Measurements from ENCODE around the gene PTH1R.

The PTH1R gene

DNA sequence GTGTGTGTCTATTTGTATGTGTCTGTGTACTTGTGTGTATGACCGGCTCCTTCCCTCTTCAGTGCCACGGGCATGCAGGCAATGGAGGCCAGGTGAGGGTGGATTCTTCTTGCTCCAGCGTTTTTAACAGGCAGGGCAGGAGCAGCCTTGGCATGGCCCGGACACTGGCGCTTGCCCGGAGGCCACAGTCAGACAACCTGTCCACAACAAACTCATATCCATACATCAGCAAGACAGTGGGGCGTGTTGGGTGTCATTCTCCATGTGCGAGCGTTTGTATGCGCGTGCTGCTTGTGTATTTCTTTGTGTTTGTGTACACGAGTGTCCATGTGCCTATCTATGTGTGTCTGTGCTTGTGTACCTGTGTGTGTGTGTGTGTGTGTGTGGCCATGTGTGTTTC, 29.8 kb downstream of the PTH1R start:
- no peak overlapping the region for H4K91ac ChIP-seq (ENCODE audit: low read length)
- H3K4me3 ChIP-seq (ENCODE audit: insufficient read depth in 1 of 2, low read depth in 1 of 2, low read length in 2 of 2): no peak overlapping the region
- H3K27ac ChIP-seq (ENCODE audit: low read length, poor library complexity, severe bottlenecking): no peak overlapping the region
- no peak overlapping the region for H2BK5ac ChIP-seq (ENCODE audit: low read depth, low read length, poor library complexity, severe bottlenecking)
- no peak overlapping the region for H2BK15ac ChIP-seq (ENCODE audit: low read depth, poor library complexity, severe bottlenecking)
- no peak overlapping the region for H3K14ac ChIP-seq (ENCODE audit: low read length in 2 of 2)
- H3K36me3 ChIP-seq (ENCODE audit: control insufficient read depth in 1 of 2, insufficient read depth in 2 of 2, low read depth in 1 of 2, low read length in 2 of 2): no peaks in the 10 kb centered on the region
- H3K4me1 ChIP-seq (ENCODE audit: control insufficient read depth, insufficient read depth, low read depth, low read length): peaks cover 20% of the 10 kb centered on the region
- no peak overlapping the region for H3K9ac ChIP-seq (ENCODE audit: low read length)
- H2BK120ac ChIP-seq (ENCODE audit: low read depth, low read length): no peak overlapping the region
- H4K8ac ChIP-seq (ENCODE audit: low read length): no peak overlapping the region
- H3K4me2 ChIP-seq (ENCODE audit: low read length, poor library complexity, severe bottlenecking): no peak overlapping the region
- no peak overlapping the region for H2AK5ac ChIP-seq (ENCODE audit: low read length, severe bottlenecking)
- no peak overlapping the region for H2BK12ac ChIP-seq (ENCODE audit: low read length in 2 of 2)
- no peak overlapping the region for H3K4ac ChIP-seq (ENCODE audit: low read depth in 1 of 2, low read length in 2 of 2)
- peaks cover 0 to 18% of the 10 kb centered on the region in 2 experiments for H3K27me3 ChIP-seq (ENCODE audit: control insufficient read depth in 1 of 2, insufficient read depth in 1 of 2, low read length in 2 of 2)
- no peaks in the 10 kb centered on the region for H3K79me1 ChIP-seq (replicated peaks; ENCODE audit: low read length, poor library complexity, severe bottlenecking)
- no peaks in the 10 kb centered on the region for H3K9me3 ChIP-seq (ENCODE audit: control insufficient read depth, low read length)
- H3K18ac ChIP-seq (ENCODE audit: low read depth in 1 of 2, low read length in 2 of 2): no peak overlapping the region
- H3K23ac ChIP-seq (ENCODE audit: low read length in 2 of 2): no peak overlapping the region
- no peak overlapping the region for H2AFZ ChIP-seq (ENCODE audit: low read depth, low read length)
- DNase-seq: no peak
- 84% methylated on average over 9 of the region's 12 CpGs for WGBS

DNA sequence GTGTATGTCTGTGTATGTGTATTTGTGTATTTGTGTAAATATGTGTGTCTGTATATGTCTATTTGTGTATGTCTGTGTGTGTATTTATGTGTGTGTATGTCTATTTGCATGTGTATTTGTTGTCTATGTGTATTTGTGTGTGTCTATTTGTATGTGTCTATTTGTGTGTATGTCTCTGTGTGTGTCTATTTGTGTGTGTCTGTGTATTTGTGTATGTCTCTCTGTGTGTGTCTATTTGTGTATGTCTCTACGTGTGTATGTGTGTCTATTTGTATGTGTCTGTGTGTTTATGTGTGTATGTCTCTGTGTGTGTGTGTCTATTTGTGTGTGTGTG, 30.4 kb downstream of the PTH1R start:
- no peak overlapping the region for H3K18ac ChIP-seq (ENCODE audit: low read depth in 1 of 2, low read length in 2 of 2)
- H3K14ac ChIP-seq (ENCODE audit: low read length in 2 of 2): no peak overlapping the region

GRCh38 chr3:46908294-46908985, 30.9 kb downstream of the PTH1R start:
- 86% methylated on average over 21 of the region's 24 CpGs for WGBS

More for the DNA sequence above, 30.4 kb downstream of the PTH1R start:
- Histone ChIP-seq H3K36me3 (ENCODE audit: control insufficient read depth in 1 of 2, insufficient read depth in 2 of 2, low read depth in 1 of 2, low read length in 2 of 2) (no peaks in the 10 kb centered on the region), H3K23ac (ENCODE audit: low read length in 2 of 2) (no peak overlapping the region), H4K91ac (ENCODE audit: low read length) (no peak overlapping the region), H3K79me1 (replicated peaks; ENCODE audit: low read length, poor library complexity, severe bottlenecking) (peaks cover 1% of the 10 kb centered on the region), H3K4me2 (ENCODE audit: low read length, poor library complexity, severe bottlenecking) (no peak overlapping the region), H2BK15ac (ENCODE audit: low read depth, poor library complexity, severe bottlenecking) (no peak overlapping the region), H3K27ac (ENCODE audit: low read length, poor library complexity, severe bottlenecking) (no peak overlapping the region), H2BK120ac (ENCODE audit: low read depth, low read length) (no peak overlapping the region), H2BK5ac (ENCODE audit: low read depth, low read length, poor library complexity, severe bottlenecking) (no peak overlapping the region), H3K9me3 (ENCODE audit: control insufficient read depth, low read length) (no peaks in the 10 kb centered on the region), H3K9ac (ENCODE audit: low read length) (no peak overlapping the region), H3K4ac (ENCODE audit: low read depth in 1 of 2, low read length in 2 of 2) (no peak overlapping the region), H2BK12ac (ENCODE audit: low read length in 2 of 2) (no peak overlapping the region), H2AK5ac (ENCODE audit: low read length, severe bottlenecking) (no peak overlapping the region), H3K27me3 (ENCODE audit: control insufficient read depth in 1 of 2, insufficient read depth in 1 of 2, low read length in 2 of 2) (peaks cover 0 to 18% of the 10 kb centered on the region in 2 experiments), H3K4me1 (ENCODE audit: control insufficient read depth, insufficient read depth, low read depth, low read length) (peaks cover 20% of the 10 kb centered on the region), H3K4me3 (ENCODE audit: insufficient read depth in 1 of 2, low read depth in 1 of 2, low read length in 2 of 2) (no peak overlapping the region), H2AFZ (ENCODE audit: low read depth, low read length) (no peak overlapping the region), H4K8ac (ENCODE audit: low read length) (no peak overlapping the region)
- WGBS: 55% methylated on average over 1 of the region's 1 CpG
- no peak for DNase-seq

GRCh38 chr3:46908986-46909534, 31.5 kb downstream of the PTH1R start:
- no peak overlapping the region for H3K18ac ChIP-seq (ENCODE audit: low read depth in 1 of 2, low read length in 2 of 2)
- no peak overlapping the region for H2BK15ac ChIP-seq (ENCODE audit: low read depth, poor library complexity, severe bottlenecking)
- H4K91ac ChIP-seq (ENCODE audit: low read length): no peak overlapping the region
- no peak overlapping the region for H3K4me3 ChIP-seq (ENCODE audit: insufficient read depth in 1 of 2, low read depth in 1 of 2, low read length in 2 of 2)
- H4K8ac ChIP-seq (ENCODE audit: low read length): no peak overlapping the region
- no peak for DNase-seq
- no peak overlapping the region for H3K27ac ChIP-seq (ENCODE audit: low read length, poor library complexity, severe bottlenecking)
- H3K14ac ChIP-seq (ENCODE audit: low read length in 2 of 2): peak overlapping the region in 1 of 2 experiments; percentile 61
- no peaks in the 10 kb centered on the region for H3K9me3 ChIP-seq (ENCODE audit: control insufficient read depth, low read length)
- peaks cover 1% of the 10 kb centered on the region for H3K79me1 ChIP-seq (replicated peaks; ENCODE audit: low read length, poor library complexity, severe bottlenecking)
- no peak overlapping the region for H3K4me2 ChIP-seq (ENCODE audit: low read length, poor library complexity, severe bottlenecking)
- H2BK12ac ChIP-seq (ENCODE audit: low read length in 2 of 2): no peak overlapping the region
- WGBS: 75% methylated on average over 7 of the region's 8 CpGs
- peaks cover 0 to 18% of the 10 kb centered on the region in 2 experiments for H3K27me3 ChIP-seq (ENCODE audit: control insufficient read depth in 1 of 2, insufficient read depth in 1 of 2, low read length in 2 of 2)
- H2AFZ ChIP-seq (ENCODE audit: low read depth, low read length): no peak overlapping the region
- no peak overlapping the region for H2AK5ac ChIP-seq (ENCODE audit: low read length, severe bottlenecking)
- H3K4ac ChIP-seq (ENCODE audit: low read depth in 1 of 2, low read length in 2 of 2): no peak overlapping the region
- no peak overlapping the region for H3K23ac ChIP-seq (ENCODE audit: low read length in 2 of 2)
- no peak overlapping the region for H2BK5ac ChIP-seq (ENCODE audit: low read depth, low read length, poor library complexity, severe bottlenecking)
- H3K36me3 ChIP-seq (ENCODE audit: control insufficient read depth in 1 of 2, insufficient read depth in 2 of 2, low read depth in 1 of 2, low read length in 2 of 2): no peaks in the 10 kb centered on the region
- H3K9ac ChIP-seq (ENCODE audit: low read length): peak overlapping the region; percentile 48
- H2BK120ac ChIP-seq (ENCODE audit: low read depth, low read length): no peak overlapping the region
- H3K4me1 ChIP-seq (ENCODE audit: control insufficient read depth, insufficient read depth, low read depth, low read length): peaks cover 18% of the 10 kb centered on the region

More at GRCh38 chr3:46908294-46908985, 30.9 kb downstream of the PTH1R start:
- Histone ChIP-seq H3K27ac (ENCODE audit: low read length, poor library complexity, severe bottlenecking) (no peak overlapping the region), H4K8ac (ENCODE audit: low read length) (no peak overlapping the region), H2BK5ac (ENCODE audit: low read depth, low read length, poor library complexity, severe bottlenecking) (no peak overlapping the region), H3K18ac (ENCODE audit: low read depth in 1 of 2, low read length in 2 of 2) (no peak overlapping the region), H4K91ac (ENCODE audit: low read length) (peak overlapping the region; percentile 8), H3K9ac (ENCODE audit: low read length) (peak overlapping the region; percentile 48), H2BK15ac (ENCODE audit: low read depth, poor library complexity, severe bottlenecking) (no peak overlapping the region), H3K4me2 (ENCODE audit: low read length, poor library complexity, severe bottlenecking) (no peak overlapping the region), H3K4me1 (ENCODE audit: control insufficient read depth, insufficient read depth, low read depth, low read length) (peaks cover 18% of the 10 kb centered on the region), H2AFZ (ENCODE audit: low read depth, low read length) (no peak overlapping the region), H2BK120ac (ENCODE audit: low read depth, low read length) (no peak overlapping the region), H3K9me3 (ENCODE audit: control insufficient read depth, low read length) (no peaks in the 10 kb centered on the region), H2AK5ac (ENCODE audit: low read length, severe bottlenecking) (no peak overlapping the region), H3K27me3 (ENCODE audit: control insufficient read depth in 1 of 2, insufficient read depth in 1 of 2, low read length in 2 of 2) (peaks cover 0 to 18% of the 10 kb centered on the region in 2 experiments), H3K14ac (ENCODE audit: low read length in 2 of 2) (peak overlapping the region in 1 of 2 experiments; percentile 12), H3K79me1 (replicated peaks; ENCODE audit: low read length, poor library complexity, severe bottlenecking) (peaks cover 1% of the 10 kb centered on the region), H2BK12ac (ENCODE audit: low read length in 2 of 2) (no peak overlapping the region), H3K36me3 (ENCODE audit: control insufficient read depth in 1 of 2, insufficient read depth in 2 of 2, low read depth in 1 of 2, low read length in 2 of 2) (no peaks in the 10 kb centered on the region), H3K4ac (ENCODE audit: low read depth in 1 of 2, low read length in 2 of 2) (no peak overlapping the region), H3K23ac (ENCODE audit: low read length in 2 of 2) (peak overlapping the region in 1 of 2 experiments; percentile 14), H3K4me3 (ENCODE audit: insufficient read depth in 1 of 2, low read depth in 1 of 2, low read length in 2 of 2) (peak overlapping the region in 1 of 2 experiments; percentile 52)
- no peak for DNase-seq

Data from mesenchymal stem cell (in vitro differentiated cells and primary cell).